BLaER1 (cell line): ENCODE measurements around the gene PPDPF.
A peak's percentile ranks its signal among the peaks of the same experiment; 100 is the strongest.
"Not testable (repeated sequence)": the region's sequence is repeated elsewhere in the genome, so short reads cannot be mapped to it uniquely, and the experiment has no call there.

ENCODE experiments used
- H3K27ac ChIP-seq: shearing (Covaris generic); formaldehyde crosslinking; 2 replicates; pipeline ENCODE4 v1.8.1; 2022
- H3K27me3 ChIP-seq: shearing (Covaris generic); formaldehyde crosslinking; 2 replicates; pipeline ENCODE4 v1.8.1; 2022
- H3K36me3 ChIP-seq: shearing (Covaris generic); formaldehyde crosslinking; 2 replicates; pipeline ENCODE4 v1.8.1; 2022
- H3K4me1 ChIP-seq: shearing (Covaris generic); formaldehyde crosslinking; 2 replicates; pipeline ENCODE4 v1.8.1; 2022
- H3K4me2 ChIP-seq: shearing (Covaris generic); formaldehyde crosslinking; 2 replicates; pipeline ENCODE4 v1.8.1; 2022
- H3K4me3 ChIP-seq: shearing (Covaris generic); formaldehyde crosslinking; 2 replicates; pipeline ENCODE4 v1.8.1; 2022
- H3K9ac ChIP-seq: shearing (Covaris generic); formaldehyde crosslinking; 2 replicates; pipeline ENCODE4 v1.8.1; 2022
- H3K9me3 ChIP-seq: shearing (Covaris generic); formaldehyde crosslinking; 2 replicates; pipeline ENCODE4 v1.8.1; 2022
- H4K20me1 ChIP-seq: shearing (Covaris generic); formaldehyde crosslinking; 2 replicates; pipeline ENCODE4 v1.8.1; 2022
- Cebpa-rat ChIP-seq: shearing (Covaris generic); IDR thresholded peaks from 2 replicates; pipeline ENCODE4 v1.8.1; 2022

Gene PPDPF

DNA sequence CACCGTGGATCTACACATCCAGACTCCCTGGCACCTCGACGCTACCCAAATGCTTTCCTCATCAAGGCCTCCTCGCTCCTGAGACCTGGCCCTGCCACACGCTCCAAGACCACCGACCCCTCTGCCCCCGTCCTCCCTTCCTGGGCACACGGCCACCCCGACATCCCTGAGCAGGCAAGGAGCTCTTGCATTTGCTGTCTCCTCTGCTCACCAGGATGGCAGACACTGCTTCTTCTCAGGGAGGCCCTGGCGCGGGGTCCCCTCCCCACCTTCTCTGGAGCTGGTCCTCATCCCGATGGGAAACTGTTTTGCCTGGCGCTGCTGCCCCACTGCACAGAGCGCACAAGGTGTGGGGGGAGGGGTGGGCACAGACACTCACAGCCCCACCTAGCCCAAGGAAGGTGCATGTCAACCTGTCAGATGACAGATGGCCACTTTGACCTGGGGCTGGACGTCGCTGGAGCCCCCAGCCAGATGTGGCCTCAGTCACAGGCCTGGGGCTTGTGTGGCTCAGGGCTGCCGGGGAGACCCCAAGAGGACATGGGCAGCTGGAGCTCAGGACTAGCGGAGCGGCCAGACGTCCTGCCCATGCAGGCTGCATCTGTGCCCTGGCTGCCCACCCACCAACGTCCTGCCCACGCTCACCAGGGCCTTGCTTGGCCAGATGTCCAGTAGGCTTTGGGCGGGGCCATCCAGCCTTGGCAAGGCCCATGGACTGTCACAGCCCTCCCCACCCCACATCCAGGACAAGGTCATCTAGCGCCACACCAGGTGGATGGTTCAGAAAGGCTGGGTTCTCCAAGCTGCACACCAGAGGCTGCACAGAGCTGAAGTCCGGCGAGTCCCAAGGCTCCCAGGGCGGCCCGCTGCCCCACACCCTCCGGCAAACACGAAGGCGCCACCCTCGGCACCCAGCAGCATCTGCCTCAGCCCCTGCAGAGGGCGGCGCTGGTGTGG lies 41.9 kb upstream of the PPDPF start:
- no peak overlapping the region for H3K27ac ChIP-seq
- no peak for TF ChIP-seq Cebpa-rat

DNA sequence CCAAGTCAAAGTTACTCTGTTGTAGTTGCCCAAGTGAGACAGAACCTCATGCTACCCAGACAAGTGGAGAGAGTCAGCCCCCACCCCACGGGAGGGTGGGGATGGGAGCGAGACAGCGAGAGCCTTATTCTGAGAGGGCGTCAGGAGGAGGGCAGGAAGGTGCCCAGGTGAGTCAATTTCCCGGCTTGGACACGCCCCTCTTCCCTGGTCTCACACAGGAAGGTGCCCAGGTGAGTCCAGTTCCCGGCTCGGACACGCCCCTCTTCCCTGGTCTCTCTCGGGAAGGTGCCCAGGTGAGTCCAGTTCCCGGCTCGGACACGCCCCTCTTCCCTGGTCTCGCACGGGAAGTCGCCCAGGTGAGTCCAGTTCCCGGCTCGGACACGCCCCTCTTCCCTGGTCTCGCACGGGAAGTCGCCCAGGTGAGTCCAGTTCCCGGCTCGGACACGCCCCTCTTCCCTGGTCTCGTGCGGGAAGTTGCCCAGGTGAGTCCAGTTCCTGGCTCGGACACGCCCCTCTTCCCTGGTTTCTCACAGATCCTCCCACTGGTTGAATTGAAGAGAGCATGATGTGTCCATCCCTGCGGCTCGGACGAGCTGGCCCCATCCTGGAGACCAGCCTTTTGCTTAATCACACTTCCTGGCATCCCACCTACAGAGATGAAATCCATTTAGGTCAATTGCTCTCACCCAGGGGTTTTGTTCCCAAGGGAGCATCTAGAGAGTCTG lies 40.7 kb upstream of the PPDPF start:
- not testable (repeated sequence) for H3K27ac ChIP-seq, H3K4me2 ChIP-seq, H3K9me3 ChIP-seq, H3K4me3 ChIP-seq, H3K9ac ChIP-seq, H3K36me3 ChIP-seq
- H3K4me1 ChIP-seq = peaks cover 52% of the 10 kb centered on the region
- H3K27me3 ChIP-seq = peaks cover 51% of the 10 kb centered on the region
- peaks cover 49% of the 10 kb centered on the region for H4K20me1 ChIP-seq

More for the DNA sequence above, 41.9 kb upstream of the PPDPF start:
- no peak overlapping the region for H3K4me2 ChIP-seq
- H3K4me1 ChIP-seq = peaks cover 53% of the 10 kb centered on the region
- no peaks in the 10 kb centered on the region for H3K9me3 ChIP-seq
- H3K27me3 ChIP-seq = peaks cover 58% of the 10 kb centered on the region
- peaks cover 61% of the 10 kb centered on the region for H4K20me1 ChIP-seq
- H3K9ac ChIP-seq = no peak overlapping the region
- H3K4me3 ChIP-seq = no peak overlapping the region
- no peaks in the 10 kb centered on the region for H3K36me3 ChIP-seq

- H3K27me3 ChIP-seq = peaks cover 37% of the 10 kb centered on the region
- H3K4me2 ChIP-seq = peak overlapping the region; percentile 62
- no peaks in the 10 kb centered on the region for H3K9me3 ChIP-seq
- no peak overlapping the region for H3K9ac ChIP-seq
- no peaks in the 10 kb centered on the region for H3K36me3 ChIP-seq
- peaks cover 53% of the 10 kb centered on the region for H3K4me1 ChIP-seq
- H3K27ac ChIP-seq = no peak overlapping the region
- no peak overlapping the region for H3K4me3 ChIP-seq
- TF ChIP-seq Cebpa-rat = no peak
- peaks cover 37% of the 10 kb centered on the region for H4K20me1 ChIP-seq
Observed at GRCh38 chr20:63481503-63481902, 39.1 kb upstream of the PPDPF start.

- Histone ChIP-seq H3K27ac (no peak overlapping the region), H3K9ac (peak overlapping the region; percentile 60; the same call in 1 of the 2 replicates)
- TF ChIP-seq Cebpa-rat = no peak
Observed at GRCh38 chr20:63482021-63482587, 38.5 kb upstream of the PPDPF start.

GRCh38 chr20:63483834-63484233 lies 36.7 kb upstream of the PPDPF start:
- TF ChIP-seq Cebpa-rat = no peak
- Histone ChIP-seq H4K20me1 (peaks cover 32% of the 10 kb centered on the region), H3K27me3 (peaks cover 28% of the 10 kb centered on the region), H3K36me3 (peaks cover 9% of the 10 kb centered on the region), H3K4me1 (peaks cover 44% of the 10 kb centered on the region), H3K27ac (no peak overlapping the region), H3K4me2 (peak overlapping the region; percentile 62; the same call in 1 of the 2 replicates), H3K4me3 (no peak overlapping the region), H3K9ac (no peak overlapping the region), H3K9me3 (no peaks in the 10 kb centered on the region)

More at GRCh38 chr20:63482021-63482587, 38.5 kb upstream of the PPDPF start:
- peaks cover 34% of the 10 kb centered on the region for H4K20me1 ChIP-seq
- no peak overlapping the region for H3K4me3 ChIP-seq
- peak overlapping the region; percentile 62 for H3K4me2 ChIP-seq
- no peaks in the 10 kb centered on the region for H3K9me3 ChIP-seq
- peaks cover 49% of the 10 kb centered on the region for H3K4me1 ChIP-seq
- peaks cover 32% of the 10 kb centered on the region for H3K27me3 ChIP-seq
- no peaks in the 10 kb centered on the region for H3K36me3 ChIP-seq

DNA sequence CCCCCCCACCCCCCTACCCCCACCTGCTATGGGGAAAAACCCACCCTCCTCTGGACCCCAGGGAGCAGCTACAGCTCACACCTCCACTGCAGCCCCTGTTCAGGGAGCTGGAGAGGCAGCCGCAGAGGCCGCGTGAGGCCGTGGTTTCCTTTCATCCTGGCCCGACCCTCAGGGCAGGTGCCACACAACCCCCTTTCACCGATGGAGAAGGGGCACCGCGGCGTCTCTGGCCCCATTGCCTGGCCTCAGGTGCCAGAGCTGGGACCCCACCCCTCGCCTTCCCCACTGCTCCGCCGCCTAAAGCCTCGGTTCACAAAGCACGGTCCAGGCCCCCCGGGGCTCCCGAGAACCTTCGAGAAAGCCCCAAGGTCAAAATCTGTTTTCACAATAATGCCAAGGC lies 36.3 kb upstream of the PPDPF start:
- no peak overlapping the region for H3K27ac ChIP-seq
- H3K4me1 ChIP-seq = peaks cover 44% of the 10 kb centered on the region
- TF ChIP-seq Cebpa-rat = no peak
- no peak overlapping the region for H3K9ac ChIP-seq
- peak overlapping the region; percentile 60 for H3K4me2 ChIP-seq
- no peaks in the 10 kb centered on the region for H3K9me3 ChIP-seq
- H3K36me3 ChIP-seq = peaks cover 13% of the 10 kb centered on the region
- peaks cover 32% of the 10 kb centered on the region for H4K20me1 ChIP-seq
- peaks cover 29% of the 10 kb centered on the region for H3K27me3 ChIP-seq
- no peak overlapping the region for H3K4me3 ChIP-seq

GRCh38 chr20:63484651-63485403 lies 35.7 kb upstream of the PPDPF start:
- Histone ChIP-seq H3K9me3 (no peaks in the 10 kb centered on the region), H3K36me3 (peaks cover 18% of the 10 kb centered on the region), H3K4me3 (no peak overlapping the region), H4K20me1 (peaks cover 35% of the 10 kb centered on the region), H3K4me1 (peaks cover 44% of the 10 kb centered on the region), H3K27ac (no peak overlapping the region), H3K4me2 (peak overlapping the region; percentile 60), H3K9ac (no peak overlapping the region), H3K27me3 (peaks cover 30% of the 10 kb centered on the region)
- TF ChIP-seq Cebpa-rat = no peak

DNA sequence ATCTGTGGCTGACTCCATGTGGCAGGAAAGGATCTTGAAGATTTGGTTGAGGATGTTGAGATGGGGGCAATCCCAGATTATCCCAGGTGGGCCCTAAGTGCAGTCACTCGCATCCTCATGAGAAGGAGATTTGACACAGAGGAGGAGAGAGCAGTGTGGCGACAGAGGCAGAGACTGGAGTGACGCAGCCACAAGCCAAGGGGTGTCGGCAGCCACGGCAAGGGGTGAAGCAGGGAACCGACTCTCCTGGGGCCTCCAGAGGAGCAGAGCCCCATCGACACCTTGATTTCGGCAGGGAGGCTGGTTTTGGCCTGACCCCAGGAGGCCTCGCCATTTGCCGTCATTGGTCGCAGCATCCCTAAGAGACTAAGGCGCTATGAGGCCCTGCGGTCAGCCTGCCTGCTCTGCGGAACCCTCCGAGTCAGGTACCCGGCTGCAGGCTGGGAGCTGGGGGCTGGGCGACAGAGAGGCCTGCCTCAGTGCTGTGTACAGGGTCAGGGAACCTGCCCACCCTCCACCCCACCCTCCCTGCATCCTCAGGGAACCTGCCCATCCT lies 34.2 kb upstream of the PPDPF start:
- H3K9ac ChIP-seq = no peak overlapping the region
- H3K27me3 ChIP-seq = peaks cover 36% of the 10 kb centered on the region
- no peak overlapping the region for H3K4me3 ChIP-seq
- H3K36me3 ChIP-seq = peaks cover 32% of the 10 kb centered on the region
- TF ChIP-seq Cebpa-rat = no peak
- H3K4me1 ChIP-seq = peaks cover 42% of the 10 kb centered on the region
- H3K9me3 ChIP-seq = no peaks in the 10 kb centered on the region
- H4K20me1 ChIP-seq = peaks cover 50% of the 10 kb centered on the region
- no peak overlapping the region for H3K4me2 ChIP-seq
- H3K27ac ChIP-seq = no peak overlapping the region

DNA sequence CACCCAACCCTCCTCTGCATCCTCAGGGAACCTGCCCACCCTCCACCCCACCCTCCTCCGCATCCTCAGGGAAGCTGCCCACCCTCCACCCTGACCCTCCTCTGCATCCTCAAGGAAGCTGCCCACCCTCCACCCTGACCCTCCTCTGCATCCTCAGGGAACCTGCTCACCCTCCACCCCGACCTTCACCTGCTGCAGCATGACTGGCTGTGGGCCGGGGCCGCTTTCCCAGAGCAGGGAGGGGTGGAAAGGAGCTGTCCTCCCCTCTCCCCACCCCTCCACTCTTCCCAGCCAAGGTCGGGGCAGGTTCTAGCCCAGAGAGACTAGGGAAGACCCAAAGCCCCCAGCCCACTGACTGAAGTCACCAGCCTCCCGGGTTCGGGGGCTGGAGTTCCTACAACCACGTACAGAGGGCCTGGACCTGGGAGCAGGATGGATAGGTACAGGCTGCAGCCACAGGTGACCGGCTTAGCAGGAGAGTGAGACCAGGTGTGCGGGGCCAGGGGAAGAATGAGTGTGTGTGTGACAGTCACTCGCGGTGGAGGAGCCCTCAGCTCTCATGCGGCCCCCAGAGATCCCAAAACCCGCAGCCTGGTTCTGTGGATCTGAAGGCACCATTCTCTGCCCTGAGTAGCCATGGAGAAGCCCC lies 33.3 kb upstream of the PPDPF start:
- Histone ChIP-seq H3K4me3 (no peak overlapping the region), H3K4me1 (peaks cover 34% of the 10 kb centered on the region), H3K27me3 (peaks cover 36% of the 10 kb centered on the region), H3K27ac (no peak overlapping the region), H3K36me3 (peaks cover 40% of the 10 kb centered on the region), H3K9me3 (peaks cover under 1% of the 10 kb centered on the region; the same call in 1 of the 2 replicates), H3K9ac (no peak overlapping the region), H3K4me2 (no peak overlapping the region), H4K20me1 (peaks cover 47% of the 10 kb centered on the region)
- no peak for TF ChIP-seq Cebpa-rat
